Kidney epithelial cell (primary cell): Measurements from ENCODE around the gene KIAA2012. TPM values are rescaled to one million over a fixed set of nuclear protein-coding genes. Genes with fewer than 3 reads are reported as not detected.

Experiments used
- DNase-seq: peaks from one replicate; pipeline ENCODE4 v3.0.0-alpha.2; 2010; ENCODE audit warnings: low read depth
- H3K27me3 ChIP-seq: 2 replicates; pipeline ENCODE4 v1.6.0; 2011; ENCODE audit warnings: low read length; ENCODE audit not compliant: control insufficient read depth, insufficient read depth
- H3K36me3 ChIP-seq: 2 replicates; pipeline ENCODE4 v1.5.1; 2011; ENCODE audit warnings: low read length; ENCODE audit not compliant: control insufficient read depth, insufficient read depth
- H3K4me3 ChIP-seq: 2 replicates; pipeline ENCODE4 v1.5.1; 2011; ENCODE audit warnings: low read depth, mild to moderate bottlenecking, control low read depth, low read length
- CTCF ChIP-seq: IDR thresholded peaks from 2 replicates; pipeline ENCODE4 v1.5.1; 2011; ENCODE audit warnings: mild to moderate bottlenecking, moderate library complexity, low read length, control low read depth, inconsistent platforms; ENCODE audit not compliant: insufficient read depth, poor library complexity, severe bottlenecking
- total RNA-seq: library from RNA; depleted of rRNA; stranded (reverse); fragments of >200 nt; gene quantifications from 2 replicates; pipeline ENCODE4 v1.2.3, GENCODE V29; 2015

KIAA2012 gene
- total RNA-seq: not detected in 2 replicates

GRCh38 chr2:202072737-202073401, at the start of gene KIAA2012:
KIAA2012 (plus strand) TSS chr2:202073255; CDS start chr2:202073628, 373 bp downstream.
- H3K4me3 ChIP-seq: no peak within 1 kb of the TSS
- peak; percentile 18 for DNase-seq
- H3K27me3 ChIP-seq: peaks cover 3% of the 10 kb centered on the region
- no peak for TF ChIP-seq CTCF
- H3K36me3 ChIP-seq: no peaks in the 10 kb centered on the region

GRCh38 chr2:202023904-202024266, 49.2 kb upstream of the KIAA2012 start:
- Histone ChIP-seq H3K36me3 (no peaks in the 10 kb centered on the region), H3K4me3 (no peak overlapping the region), H3K27me3 (no peaks in the 10 kb centered on the region)
- no peak for TF ChIP-seq CTCF
- DNase-seq: no peak

- Histone ChIP-seq H3K4me3 (no peak overlapping the region), H3K36me3 (no peaks in the 10 kb centered on the region), H3K27me3 (no peaks in the 10 kb centered on the region)
- TF ChIP-seq CTCF: no peak
- no peak for DNase-seq
Measured at GRCh38 chr2:202024871-202025270, 48.2 kb upstream of the KIAA2012 start.

GRCh38 chr2:202025816-202026215, 47.2 kb upstream of the KIAA2012 start:
- H3K4me3 ChIP-seq: no peak overlapping the region
- H3K36me3 ChIP-seq: no peaks in the 10 kb centered on the region
- no peak for DNase-seq
- TF ChIP-seq CTCF: no peak
- H3K27me3 ChIP-seq: no peaks in the 10 kb centered on the region

- H3K36me3 ChIP-seq: no peaks in the 10 kb centered on the region
- no peak overlapping the region for H3K4me3 ChIP-seq
- no peaks in the 10 kb centered on the region for H3K27me3 ChIP-seq
- DNase-seq: no peak
- no peak for TF ChIP-seq CTCF
Measured at GRCh38 chr2:202026507-202026906, 46.5 kb upstream of the KIAA2012 start.

- Histone ChIP-seq H3K4me3 (no peak overlapping the region), H3K27me3 (no peaks in the 10 kb centered on the region), H3K36me3 (no peaks in the 10 kb centered on the region)
- TF ChIP-seq CTCF: no peak
- no peak for DNase-seq
Measured at GRCh38 chr2:202030691-202031090, 42.4 kb upstream of the KIAA2012 start.
